Fibroblast of gingiva (primary cell): ENCODE results near the gene ONECUT1.
"Not testable (repeated sequence)": the region's sequence is repeated elsewhere in the genome, so short reads cannot be mapped to it uniquely, and the experiment has no call there.

ENCODE experiments used
- DNase-seq: peaks from one replicate; pipeline ENCODE4 v3.0.0-alpha.2; 2011; ENCODE audit warnings: low read depth

ONECUT1 gene

DNA sequence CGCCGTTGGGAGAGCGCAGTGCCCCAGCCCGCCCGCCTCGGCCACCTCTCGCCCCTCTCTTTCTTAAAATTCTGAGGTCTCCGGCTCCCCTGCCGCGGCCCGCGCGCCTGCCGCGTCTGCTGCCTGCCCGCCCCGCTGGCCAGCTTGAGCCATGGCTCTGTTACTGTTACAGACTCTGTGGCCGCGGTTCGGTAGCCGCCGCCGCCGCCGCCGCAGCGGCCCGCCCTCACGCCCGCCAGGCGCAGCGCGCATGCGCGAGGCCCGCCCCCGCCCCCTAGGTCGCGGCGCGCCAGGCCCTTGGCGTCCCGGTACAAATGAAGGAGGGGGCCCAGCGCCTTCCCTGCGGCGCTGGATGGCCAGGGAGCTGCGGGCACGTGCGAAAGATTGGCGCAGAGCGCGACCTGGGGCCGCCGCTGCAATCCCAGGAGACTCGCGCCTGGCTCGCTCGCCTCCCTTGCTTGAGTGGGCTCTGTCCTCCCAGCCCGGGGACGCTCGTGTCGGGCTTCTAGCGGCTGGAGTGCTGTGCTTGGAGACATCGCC lies at the start of gene ONECUT1:
Gene ONECUT1 (minus strand): TSS at position 168 of the 540 bp plus-strand sequence. CDS start 452 bp downstream, outside the sequence.
- DNase-seq, result no peak

DNA sequence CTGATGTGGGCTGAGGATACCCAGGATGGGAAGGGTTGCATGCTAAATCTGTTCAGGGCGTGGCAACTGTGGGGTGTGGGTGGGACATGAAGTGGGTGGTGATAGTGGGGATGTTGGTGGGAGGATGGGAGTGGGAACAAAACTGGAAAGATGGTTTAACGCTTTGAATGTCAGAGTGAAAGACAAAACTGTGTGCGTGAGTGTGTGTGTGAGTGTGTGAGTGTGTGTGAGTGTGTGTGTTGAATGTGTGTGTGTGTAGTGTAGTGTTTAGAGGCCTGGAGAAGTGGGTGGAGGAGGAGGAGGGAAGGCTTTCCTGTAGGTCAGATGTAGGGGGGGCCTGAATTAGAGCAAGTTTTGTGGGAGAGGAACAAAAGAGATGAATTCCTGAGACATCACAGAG lies 44.2 kb upstream of the ONECUT1 start:
- no peak for DNase-seq

DNA sequence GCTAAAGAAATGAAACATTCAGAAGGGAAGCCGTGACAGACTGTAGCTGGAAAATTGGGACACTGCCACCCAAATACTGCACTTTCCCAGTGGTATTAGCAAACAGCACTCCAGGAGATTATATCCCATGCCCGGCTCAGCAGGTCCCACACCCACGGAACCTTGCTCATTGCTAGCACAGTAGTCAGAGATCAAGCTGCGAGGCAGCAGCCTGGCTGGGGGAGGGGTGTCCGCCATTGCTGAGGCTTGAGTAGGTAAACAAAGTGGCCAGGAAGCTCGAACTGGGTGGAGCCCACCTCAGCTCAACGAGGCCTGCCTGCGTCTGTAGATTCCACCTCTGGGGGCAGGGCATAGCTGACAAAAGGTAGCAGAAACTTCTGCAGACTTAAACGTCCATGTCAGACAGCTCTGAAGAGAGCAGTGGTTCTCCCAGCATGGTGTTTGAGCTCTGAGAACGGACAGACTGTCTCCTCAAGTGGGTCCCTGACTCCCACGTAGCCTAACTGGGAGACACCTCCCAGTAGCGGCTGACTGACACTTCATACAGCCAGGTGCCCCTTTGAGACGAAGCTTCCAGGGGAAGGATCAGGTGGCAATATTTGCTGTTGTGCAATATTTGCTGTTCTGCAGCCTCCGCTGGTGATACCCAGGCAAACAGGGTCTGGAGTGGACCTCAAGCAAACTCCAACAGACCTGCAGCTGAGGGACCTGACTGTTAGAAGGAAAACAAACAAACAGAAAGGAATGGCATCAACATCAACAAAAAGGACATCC lies 34.2 kb upstream of the ONECUT1 start:
- DNase-seq, result not testable (repeated sequence)

DNA sequence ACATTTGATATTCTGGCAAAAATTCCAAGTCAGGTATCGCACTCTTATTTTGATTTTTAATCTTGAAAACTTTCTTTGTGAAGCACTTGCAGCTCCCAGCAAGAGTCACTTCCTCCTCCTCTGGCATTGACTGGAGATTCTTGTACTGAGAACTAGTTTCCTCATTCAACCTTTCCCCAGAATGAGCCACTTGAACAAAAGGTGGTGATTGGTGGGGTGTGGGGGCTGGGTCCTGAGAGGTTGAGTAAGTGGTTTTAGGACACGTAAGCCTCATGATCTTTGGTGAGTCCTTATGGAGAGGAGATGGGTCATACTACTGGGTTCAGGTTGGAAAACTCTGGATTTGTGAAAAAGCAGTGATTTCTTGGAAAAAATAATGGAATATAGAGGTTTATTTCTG lies 32.3 kb upstream of the ONECUT1 start:
- DNase-seq, result no peak

- DNase-seq, result no peak
These were observed 29.1 kb upstream of the ONECUT1 start for GRCh38 chr15:52819253-52819652.

DNA sequence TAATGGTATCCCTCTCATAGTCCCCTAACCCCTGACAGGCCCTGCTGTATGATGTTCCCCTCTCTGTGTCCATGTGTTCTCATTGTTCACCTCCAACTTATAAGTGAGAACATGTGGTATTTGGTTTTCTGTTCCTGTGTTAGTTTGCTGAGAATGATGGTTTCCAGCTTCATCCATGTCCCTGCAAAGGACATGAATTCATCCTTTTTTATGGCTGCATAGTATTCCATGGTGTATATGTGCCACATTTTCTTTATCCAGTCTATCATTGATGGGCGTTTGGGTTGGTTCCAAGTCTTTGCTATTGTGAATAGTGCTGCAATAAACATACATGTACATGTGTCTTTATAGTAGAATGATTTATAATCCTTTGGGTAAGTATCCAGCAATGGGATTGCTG lies 25.8 kb upstream of the ONECUT1 start:
- not testable (repeated sequence) for DNase-seq

- no peak for DNase-seq
These were observed 18.9 kb upstream of the ONECUT1 start for GRCh38 chr15:52808996-52809395.

DNA sequence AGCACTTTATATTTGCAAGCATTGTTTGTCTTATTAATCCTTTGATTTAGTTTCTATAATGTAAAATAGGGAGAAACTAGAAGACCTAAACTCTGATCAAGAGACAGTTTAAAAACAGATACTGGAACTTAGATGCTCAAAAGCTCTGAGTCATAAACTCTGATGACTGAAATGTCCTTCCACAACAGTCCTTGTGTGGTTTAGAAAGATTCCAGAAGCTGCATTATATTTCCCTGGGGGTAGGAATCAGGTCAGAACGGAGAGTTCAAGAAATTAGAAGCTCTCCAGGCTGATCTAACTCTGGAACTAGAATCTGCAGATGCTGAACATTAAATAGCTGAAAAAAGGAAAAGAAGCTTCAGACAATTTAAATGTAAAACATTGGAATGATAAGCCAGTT lies 18.3 kb upstream of the ONECUT1 start:
- DNase-seq, result no peak

GRCh38 chr15:52806284-52806655 lies 16.1 kb upstream of the ONECUT1 start:
- DNase-seq, result no peak

DNA sequence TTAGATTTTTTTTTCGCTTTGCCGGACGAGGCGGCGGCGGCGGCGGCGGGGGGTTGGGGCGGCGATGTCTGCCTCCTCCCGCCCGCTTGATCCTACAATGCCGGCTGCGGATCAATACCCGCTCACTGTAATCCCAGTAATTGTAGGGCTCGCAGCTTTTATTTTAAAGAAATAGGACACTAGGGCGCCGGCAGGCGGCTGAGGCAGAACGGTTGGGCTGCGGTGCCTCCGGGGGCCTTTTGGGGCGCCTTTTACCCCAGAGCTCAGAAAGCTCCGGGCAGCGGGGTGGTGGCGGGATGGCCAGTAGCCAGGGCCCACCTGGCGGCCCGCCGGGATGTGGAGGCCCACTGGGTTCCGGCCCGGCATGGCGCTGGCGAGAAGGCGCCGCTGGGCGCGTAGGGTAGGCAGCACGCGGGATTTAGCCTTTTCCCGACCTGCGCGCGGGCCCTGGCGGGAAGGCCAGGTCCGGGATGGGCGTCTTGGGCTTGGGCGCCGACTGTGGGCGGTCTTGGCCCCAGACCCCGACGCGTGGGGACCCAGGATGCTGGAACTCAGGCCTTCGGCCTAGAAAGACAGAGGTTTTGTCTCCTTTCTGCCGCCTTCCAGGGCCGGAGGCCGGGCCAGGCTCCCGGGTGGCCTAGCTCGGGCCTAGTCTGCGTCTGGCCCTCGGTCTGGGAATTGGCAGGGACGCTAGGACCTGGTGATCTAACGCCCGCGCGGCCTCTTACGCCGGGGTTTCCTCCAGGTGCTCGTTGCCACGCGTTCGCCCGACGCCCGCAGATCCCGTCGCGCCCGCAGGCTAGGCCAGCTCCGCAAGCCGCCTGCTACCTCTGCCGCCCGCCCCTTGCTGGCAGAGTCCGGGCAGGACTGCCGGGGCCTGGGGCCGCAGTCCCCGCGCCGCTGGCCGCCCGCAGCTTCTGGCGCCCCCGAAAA lies 15.5 kb upstream of the ONECUT1 start:
- no peak for DNase-seq

- DNase-seq, result no peak
These were observed 14.5 kb upstream of the ONECUT1 start for GRCh38 chr15:52804526-52805081.

- no peak for DNase-seq
These were observed 13.6 kb upstream of the ONECUT1 start for GRCh38 chr15:52803467-52804306.

DNA sequence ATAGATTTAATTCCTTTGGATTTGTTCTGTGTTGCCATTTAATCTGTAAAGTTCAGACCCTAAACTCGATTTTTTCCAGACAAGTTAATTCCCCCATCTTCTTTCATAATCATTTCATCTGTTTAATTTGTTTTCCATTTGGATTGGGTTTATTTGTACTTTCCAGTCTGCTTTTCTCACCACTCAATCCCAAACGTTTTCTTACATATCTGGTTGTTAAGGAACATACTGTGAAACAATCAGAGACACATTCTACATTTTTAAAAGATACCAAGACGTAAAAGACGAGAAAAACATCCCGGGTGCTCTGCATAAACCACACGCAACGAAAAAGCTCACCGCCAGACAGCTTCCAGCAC lies 13.0 kb upstream of the ONECUT1 start:
- DNase-seq, result no peak

- DNase-seq, result no peak
These were observed 12.0 kb upstream of the ONECUT1 start for GRCh38 chr15:52802110-52802509.

DNA sequence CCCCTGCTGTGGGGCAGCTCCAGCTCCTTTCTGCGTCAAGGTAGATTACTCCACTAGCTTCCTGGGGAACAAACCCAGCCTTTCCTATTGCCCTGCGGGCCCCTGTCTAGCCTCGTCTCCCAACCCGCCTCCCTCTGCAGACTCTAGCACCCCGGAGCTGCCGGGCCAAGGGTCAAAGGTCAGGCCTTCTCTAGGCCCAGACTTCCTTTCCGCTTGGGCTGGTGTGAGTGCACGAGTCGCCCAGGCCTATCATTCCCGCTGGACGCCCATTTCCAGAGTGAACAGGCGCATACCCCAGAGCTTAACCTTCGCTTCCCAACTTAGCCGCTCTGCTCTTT lies 11.6 kb upstream of the ONECUT1 start:
- no peak for DNase-seq

- no peak for DNase-seq
These were observed 11.0 kb upstream of the ONECUT1 start for GRCh38 chr15:52800828-52801747.

DNA sequence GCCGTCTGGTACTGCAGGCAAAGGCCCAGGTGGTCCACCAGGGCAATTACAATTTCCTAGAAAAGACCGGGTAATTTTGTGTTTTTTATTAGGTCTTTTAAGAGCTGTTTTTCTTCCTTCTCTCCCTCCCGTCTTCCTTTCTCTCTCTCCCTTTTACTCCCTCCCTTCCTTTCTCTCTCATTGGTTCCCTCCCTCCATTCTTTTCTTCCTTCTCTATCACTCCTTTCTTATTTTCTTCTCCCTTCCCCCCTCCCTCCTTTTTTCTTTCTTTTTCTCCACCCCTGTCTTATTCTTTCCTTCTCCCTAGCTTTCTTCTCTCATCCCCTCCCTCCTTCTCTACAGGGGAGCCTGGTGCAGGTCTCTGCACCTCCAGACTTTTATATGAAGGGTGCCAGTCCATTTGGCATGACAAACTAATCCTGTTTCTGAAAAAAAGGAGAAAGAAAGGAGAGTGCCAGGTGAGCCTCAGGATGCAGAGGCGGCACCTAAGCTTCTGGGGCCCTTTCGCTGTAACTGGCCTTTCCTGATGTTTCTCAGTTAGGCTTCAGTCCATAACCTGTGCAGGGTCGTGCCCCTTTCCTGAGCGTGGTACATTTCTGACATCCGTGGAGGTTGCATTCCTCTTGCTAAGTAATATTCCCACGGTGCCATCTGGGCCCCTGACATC lies 9.1 kb upstream of the ONECUT1 start:
- DNase-seq, result no peak

DNA sequence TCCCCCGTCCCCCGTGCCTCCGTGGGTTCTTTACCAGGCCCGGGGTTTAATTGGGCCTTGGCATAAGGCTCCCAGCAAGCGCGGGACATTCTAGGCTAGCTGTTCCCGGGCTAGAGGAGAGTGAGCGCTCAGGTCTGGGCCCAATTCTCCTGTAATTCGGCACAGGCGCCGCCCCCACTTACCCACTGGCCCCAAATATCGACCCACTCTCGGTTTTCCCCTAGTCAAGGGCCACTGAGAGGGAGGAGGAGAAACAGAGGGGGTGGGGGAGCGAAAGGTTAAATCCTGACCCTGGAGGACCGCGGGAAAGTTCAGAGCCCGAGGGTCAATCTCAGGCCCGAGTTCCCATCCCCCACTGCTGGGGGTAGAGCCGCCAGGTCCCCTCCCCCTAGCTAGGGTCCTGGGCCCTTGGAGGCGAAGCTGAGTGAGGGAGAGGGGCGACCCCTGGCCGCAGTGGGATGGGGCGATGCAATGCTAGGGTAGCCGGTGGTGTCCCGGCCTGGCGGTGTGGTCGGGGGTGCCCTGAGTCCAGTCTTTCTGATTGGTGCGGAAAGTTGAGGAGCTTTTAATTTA lies 8.5 kb upstream of the ONECUT1 start:
- DNase-seq, result no peak

GRCh38 chr15:52797625-52798501 lies 7.7 kb upstream of the ONECUT1 start:
- DNase-seq, result no peak
